ENCODE results near the gene KAT2A. TPM values are rescaled to one million over a fixed set of nuclear protein-coding genes. Genes with fewer than 3 reads are reported as not detected.

Gene KAT2A
- total RNA-seq, 1 experiment from 2014 or later = 12.9 TPM

DNA sequence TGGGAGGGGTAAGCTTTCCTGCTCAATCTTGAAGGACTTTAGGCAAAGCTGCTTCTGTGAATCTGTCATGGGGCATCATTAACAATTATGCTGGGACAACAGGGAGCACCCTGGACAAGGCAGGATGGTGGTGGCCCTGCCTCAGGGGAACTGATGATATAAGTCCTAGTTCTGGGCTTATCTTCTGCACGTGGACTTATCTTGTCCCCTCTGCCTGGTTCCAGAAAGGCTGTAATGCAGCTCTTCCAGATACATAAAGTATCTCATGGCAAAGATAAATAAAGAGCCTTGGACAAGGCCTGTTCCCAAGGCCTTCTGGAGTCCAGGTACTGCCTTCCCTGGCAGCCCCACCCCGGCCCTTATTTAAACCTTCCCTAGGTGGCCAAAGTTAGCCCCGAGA lies 16.9 kb downstream of the KAT2A start:
- DNase-seq (ENCODE audit: low read depth, low spot score) = no peak
- in situ Hi-C loops (cut with HindIII; ENCODE audit: low pct_unique_long_range_greater_than_20kb, low sequenced_read_pairs) = no loop called here

DNA sequence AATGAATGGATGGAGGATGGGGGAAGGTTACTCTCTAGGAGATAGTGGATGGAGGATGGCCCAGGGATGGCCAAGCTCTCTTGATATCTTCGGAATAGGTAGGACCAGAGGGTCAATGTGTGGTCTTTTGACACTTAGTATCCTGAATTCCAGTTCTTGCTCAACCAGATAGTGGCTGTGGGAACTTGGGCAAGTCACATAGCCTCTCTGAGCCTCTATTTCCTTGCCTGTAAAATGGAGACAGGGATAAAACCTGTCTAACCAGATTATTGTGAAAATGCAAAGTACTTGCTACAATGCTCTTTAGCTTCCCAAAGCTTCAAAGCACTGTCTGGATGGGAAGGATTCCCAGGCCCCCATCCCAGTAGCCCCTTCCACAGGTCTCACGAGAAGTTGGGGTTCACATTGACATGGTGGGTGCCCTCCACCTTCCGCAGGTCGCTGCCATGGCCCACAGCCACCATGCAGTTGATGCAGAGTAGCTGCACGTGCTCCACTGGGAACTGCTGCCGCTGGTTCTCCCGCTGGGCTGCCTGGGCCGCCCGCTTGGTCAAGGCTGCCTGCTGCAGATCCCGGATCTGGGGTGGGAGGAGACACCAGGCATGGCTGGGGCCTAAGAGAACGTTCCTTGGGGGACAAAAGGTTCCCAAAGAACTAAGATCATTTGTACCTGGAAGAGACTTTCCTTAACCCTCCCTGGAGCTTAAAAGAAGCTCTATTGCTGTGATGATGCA lies 17.8 kb downstream of the KAT2A start:
- in situ Hi-C loops (cut with HindIII; ENCODE audit: low pct_unique_long_range_greater_than_20kb, low sequenced_read_pairs) = no loop called here
- DNase-seq (ENCODE audit: low read depth, low spot score) = no peak

DNA sequence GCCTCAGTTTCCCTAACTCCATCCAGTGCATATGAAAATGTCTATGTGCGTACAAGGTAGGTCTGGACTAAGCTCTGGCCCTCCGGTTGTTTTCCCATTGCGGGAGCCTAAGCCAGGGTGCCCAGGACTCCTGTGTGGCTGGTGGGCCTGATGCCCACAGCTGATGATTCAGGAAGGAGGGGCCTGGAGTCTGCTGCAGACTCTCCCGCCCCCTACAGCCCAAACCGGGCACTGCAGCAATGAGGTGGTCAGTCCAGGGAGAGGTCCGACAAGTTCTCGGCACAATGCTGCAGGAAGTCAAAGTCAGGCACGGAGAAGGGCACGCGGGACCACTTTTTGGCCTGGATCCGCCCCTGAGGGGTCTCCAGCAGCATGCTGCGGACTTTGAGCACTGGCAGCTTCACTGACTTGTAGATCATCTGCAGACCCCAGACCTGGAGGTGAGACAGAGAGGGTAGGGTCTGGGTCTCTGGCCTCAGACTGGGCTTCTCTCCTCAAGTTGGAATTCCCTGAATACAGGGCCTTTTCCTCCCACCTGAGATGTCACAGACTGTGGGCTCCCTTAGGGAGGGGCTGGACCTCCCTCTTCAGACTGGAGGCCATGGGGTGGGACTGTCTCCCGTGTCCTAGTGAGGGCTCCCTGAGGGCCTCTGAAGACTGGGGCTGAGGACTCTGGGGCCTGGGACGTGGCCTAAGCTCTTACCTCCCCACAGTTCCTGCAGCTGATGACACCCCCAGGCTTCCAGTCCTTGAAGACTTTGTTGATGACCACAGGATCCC lies 19.5 kb downstream of the KAT2A start:
- peak; percentile 85 for DNase-seq (ENCODE audit: low read depth, low spot score)
- in situ Hi-C loops (cut with HindIII; ENCODE audit: low pct_unique_long_range_greater_than_20kb, low sequenced_read_pairs) = no loop called here

DNA sequence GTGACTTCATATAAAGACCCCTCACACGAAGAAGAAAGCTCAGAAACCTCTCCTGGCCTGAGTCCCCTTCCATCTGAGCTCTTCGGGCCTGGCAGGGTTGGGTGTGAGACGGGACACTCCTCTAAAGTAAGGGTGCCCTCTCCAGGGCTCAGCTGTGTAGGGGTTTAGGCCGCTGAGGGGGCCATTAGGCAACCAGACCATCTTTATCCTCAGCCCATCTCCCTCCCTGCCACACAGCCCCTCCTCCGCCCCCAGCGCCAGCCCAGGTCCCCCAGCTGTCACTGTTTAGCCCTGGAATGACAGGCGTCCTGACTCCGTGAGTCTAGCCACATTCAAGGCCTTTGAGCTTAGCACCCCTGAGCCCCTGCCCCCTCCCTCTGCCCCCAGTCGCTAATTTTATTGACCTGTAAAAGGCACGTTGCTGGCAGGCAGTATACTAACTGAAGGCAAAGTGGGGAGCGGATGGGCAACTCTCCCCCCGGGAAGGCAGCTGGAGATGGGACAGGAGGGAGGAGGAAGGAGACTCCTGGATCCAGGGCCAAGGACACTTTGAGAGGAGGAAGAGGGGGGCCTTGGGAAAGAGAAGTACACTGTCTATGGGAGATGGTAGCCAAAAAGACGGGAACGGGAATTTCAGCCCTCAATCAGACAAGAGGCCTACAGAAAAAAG lies 22.3 kb downstream of the KAT2A start:
- DNase-seq (ENCODE audit: low read depth, low spot score) = no peak
- in situ Hi-C loops (cut with HindIII; ENCODE audit: low pct_unique_long_range_greater_than_20kb, low sequenced_read_pairs) = no loop called here

DNA sequence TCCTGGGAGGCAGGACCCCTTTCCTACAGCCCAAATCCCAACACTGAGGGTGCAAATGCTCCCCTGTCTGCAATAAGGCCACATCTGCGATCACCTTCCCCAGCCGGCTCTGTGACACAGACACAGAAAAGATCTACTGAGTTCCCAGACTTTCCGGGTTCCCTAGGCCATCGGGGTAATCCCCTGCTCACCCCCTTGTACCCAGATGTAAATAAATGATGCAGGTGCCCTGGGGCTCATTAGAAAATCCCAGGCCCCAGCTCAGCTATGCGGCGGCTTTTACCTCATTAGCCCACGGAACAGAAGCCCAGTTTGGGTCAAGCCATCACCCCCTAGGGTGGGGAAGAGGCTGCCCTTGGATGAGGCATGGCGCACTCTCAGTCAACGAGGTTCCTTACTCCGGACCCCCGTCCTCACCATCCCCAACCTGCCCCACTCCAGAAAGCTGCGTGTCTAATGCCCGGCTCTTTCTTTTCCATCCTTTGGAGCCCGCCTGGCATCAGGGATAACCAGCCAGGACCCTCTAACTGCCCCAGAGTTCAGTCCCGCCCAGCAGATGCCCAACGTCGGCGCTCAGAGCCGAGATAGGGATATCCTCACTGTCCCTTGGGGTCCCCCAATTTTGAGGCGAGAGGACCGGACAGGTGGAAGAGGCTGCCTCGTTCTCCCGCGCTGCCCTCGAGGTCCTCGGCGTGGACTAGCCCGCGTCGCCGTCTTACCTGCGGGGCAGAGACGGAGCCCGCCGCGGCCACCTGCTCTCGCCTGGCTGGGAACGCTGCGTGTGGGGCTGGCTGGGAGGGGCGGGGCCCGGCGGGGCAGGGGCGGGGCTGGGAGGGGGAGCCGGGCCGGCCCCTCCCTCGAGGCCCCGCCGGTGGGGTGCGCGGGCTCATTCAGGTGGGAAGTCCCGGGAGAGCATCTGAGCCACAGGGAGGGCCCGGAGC lies 23.2 kb downstream of the KAT2A start, which contains the start of gene ZNF385C:
ZNF385C (minus strand) TSS at position 783 of the 941 bp plus-strand sequence. CDS start 35,417 bp downstream, outside the sequence.
- no peak for DNase-seq (ENCODE audit: low read depth, low spot score)
- in situ Hi-C loops (cut with HindIII; ENCODE audit: low pct_unique_long_range_greater_than_20kb, low sequenced_read_pairs) = no loop called here

DNA sequence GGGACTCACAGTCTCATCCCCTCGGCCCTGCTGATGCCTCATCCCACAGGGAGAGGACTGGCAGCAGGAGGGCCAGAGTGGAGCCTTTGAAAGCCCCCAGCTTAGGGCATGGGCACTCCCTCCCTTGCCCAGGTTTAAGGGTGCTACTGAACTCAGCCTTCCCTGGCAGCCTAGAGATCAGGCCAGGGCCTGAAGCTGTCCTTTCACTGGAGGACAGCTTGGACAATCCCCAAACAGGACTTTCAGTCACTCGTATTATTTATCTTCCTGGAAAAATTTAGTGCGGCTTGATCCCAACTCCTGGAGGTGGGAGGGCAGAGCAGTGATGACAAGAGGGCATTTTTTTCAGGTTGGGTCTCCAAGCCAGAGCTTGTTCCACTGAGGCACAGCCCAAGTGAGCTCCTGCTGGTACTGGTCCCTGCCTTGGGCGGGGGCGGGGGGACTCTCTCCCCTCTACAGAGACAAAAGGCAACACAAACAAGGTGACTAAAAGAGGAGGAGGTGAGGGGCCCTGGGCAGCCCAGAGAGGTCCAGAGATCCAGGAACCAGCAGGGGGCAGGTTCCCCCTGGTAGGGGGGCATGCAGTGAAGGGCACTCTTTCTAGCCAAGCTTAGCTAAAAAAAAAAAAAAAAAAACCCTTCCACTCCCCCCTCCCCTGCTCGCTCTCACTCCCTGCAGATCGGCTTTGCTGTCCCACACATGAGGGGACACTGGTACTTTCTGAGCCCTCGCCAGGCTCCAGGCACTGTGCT lies 24.6 kb downstream of the KAT2A start:
- DNase-seq (ENCODE audit: low read depth, low spot score) = no peak
- in situ Hi-C loops (cut with HindIII; ENCODE audit: low pct_unique_long_range_greater_than_20kb, low sequenced_read_pairs) = no loop called here

DNA sequence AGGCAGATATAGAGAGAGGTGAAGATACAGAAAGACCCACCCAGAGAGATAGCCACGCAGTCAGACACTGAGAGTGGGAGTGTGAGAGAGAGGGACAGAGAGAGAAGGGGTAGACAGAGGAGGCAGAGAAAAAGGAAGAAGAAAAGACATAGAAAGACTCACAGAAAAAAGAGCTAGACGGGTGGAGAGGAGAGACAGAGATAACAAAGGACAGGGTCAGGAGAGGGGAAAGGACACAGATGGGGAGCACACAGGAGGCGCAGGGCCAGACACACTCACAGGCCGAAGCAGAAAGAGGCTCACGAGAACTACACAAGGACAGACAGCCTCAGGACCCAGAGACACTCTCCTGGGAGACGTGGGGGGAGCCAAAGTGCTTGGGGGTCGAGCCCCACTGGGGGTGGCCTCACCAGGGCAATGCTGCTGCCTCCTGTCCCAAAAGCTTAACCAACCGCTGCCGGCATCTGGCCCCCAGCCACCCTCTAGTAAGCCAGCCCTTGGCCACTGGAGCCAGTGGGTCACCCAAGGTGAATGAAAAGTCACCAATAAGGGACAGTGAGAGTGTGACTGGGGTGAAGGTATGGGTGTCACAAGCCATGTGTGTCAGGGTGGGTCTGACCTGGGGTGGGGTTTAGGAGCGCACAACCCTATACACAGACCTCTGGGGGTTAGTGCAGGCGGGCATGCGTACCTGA lies 26.6 kb downstream of the KAT2A start:
- in situ Hi-C loops (cut with HindIII; ENCODE audit: low pct_unique_long_range_greater_than_20kb, low sequenced_read_pairs) = no loop called here
- DNase-seq (ENCODE audit: low read depth, low spot score) = no peak

DNA sequence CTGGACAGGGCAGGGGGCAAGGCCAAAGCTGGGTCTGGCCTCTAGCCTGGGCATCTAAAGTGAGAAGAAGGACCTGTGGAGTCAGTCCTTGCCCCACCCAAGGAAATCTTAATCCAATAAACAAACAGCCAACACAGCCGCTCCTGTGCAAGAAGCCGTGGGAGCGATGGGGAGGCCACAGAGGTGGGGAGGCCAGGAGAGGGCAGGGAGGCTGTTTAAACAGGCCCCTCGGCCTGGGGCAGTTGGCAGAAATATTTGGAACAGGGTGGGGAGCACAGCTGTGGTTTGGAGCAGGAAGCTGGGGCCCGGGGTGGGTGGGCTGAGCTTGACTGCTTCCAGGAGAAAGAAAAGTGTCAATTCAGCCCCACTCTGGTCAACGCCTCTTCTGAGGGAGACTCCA lies 28.2 kb downstream of the KAT2A start:
- DNase-seq (ENCODE audit: low read depth, low spot score) = no peak
- in situ Hi-C loops (cut with HindIII; ENCODE audit: low pct_unique_long_range_greater_than_20kb, low sequenced_read_pairs) = no loop called here

DNA sequence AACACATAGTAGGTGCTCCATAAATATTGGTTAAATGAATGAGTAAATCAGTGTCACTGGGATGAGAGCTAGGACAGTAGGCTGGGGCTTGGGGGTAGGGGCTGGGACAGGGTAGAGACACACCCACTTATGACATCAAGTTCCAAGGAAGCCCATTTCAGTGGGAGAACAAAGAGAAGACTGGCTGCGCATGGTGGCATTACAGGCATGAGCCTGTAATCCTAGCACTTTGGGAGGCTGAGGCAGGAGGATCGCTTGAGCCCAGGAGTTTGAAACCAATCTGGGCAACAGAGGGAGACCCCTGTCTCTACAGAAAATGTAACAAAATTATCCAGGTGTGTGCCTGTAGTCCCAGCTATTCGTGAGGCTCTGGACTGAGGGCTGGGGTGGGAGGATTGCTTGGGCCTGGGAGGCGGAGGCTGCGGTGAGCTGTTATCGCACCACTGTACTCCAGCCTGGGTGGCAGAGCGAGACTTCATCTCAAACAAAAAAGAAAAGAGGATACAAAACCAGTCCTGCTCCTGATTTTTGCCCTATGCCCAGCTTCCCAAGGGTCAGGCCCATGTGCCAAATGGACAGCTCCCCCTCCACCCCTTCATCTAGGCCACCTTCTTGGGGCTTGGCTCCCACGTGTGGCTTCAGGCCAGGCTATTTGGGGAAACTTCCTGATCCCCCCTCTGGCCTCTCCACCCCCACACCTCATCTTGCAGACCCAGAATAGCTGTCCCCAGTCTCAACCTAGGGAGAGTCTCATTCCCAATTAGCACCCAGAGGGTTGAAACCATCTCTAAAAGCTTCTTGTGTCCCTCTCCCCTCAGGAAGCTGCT lies 30.0 kb downstream of the KAT2A start:
- in situ Hi-C loops (cut with HindIII; ENCODE audit: low pct_unique_long_range_greater_than_20kb, low sequenced_read_pairs) = no loop called here
- DNase-seq (ENCODE audit: low read depth, low spot score) = no peak

DNA sequence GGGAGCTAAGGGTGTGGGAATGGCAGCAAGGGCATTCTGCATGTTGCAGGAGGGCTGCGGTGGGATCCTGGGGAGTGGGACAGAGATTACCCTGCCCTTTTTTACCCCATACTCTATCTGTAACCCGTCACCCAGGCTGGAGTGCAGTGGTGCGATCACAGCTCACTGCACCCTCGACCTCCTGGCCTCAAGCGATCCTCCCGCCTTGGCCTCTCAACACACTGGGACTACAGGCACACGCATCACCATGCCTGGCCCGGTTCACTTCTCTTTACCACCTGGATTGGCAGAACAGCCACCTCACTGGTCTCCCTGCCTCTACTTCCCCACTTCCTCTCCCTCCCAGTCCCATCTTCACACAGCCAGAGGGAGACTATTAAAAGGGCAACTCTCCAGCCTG lies 32.4 kb downstream of the KAT2A start:
- no peak for DNase-seq (ENCODE audit: low read depth, low spot score)
- in situ Hi-C loops (cut with HindIII; ENCODE audit: low pct_unique_long_range_greater_than_20kb, low sequenced_read_pairs) = no loop called here

DNA sequence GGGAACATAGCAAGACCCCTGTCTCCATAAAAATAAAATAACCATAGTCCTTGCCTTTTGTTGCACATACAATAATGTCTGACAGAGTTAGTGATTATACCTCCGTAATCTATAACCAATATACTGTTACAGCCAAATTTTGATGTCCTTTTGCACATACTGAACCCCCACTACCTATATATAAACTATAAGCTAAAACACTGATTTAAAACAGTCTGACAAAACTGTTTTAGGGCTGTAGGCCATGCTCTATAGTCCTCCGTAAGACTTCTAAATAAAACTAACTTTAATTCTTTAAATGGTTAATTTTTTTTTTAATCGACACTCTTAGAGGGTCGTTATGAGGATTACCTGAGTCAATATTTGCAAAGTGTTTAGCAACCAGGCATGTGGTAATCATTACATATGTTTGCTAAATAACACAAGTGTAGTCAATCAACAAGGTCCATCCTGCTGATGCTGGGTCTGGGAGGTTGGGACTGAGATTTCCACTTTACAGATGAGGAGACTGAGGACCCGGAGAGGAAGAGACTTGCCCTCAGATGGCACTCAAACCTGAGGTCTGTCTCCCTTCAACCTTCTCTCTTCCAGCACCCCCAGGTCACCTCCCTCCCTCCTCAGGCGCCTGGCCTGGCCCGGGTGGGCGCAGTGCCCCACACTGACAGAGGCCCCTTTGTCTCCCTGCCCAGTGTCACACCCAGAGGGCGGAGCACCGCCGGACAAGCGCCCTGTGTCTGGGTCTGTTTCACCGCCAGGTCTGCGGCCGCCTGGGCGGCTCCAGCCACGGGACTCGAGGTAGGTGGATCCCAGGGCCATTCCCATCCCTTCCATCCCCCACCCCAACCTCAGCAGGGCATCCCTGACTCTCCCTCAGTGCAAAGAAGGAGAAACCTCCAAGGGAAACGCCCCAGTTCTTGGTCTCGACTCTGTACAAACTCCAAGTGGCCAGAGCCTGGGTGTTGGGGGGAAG lies 33.1 kb downstream of the KAT2A start:
- DNase-seq (ENCODE audit: low read depth, low spot score) = peak; percentile 82
- in situ Hi-C loops (cut with HindIII; ENCODE audit: low pct_unique_long_range_greater_than_20kb, low sequenced_read_pairs) = no loop called here

DNA sequence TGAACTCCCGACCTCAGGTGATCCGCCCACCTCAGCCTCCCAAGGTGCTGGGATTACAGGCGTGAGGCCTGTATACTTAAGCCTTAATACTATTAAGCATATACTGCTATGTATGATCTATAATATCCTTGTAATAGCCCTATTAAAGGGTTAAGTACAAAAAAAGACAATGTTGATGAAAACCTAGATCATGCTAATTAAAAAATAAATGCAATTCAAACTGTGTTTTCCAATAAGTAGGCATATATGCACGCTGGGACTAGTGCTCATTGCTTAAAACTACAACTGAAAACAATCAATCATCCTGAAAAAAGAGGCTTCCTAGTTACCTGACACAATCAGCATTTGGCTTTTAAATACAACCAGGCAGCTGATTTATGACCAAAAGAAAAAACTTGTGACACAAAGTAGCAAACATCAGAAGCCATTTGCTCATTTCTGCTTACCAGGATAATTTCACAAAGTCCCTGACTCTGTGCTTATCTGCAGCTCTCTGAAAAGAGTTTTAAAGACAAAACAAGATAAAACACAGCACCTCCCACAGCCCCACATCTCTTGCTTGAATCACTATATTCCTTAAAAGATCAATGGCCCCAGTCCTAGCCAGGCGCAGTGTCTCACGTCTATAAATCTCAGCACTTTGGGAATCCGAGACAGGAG lies 34.0 kb downstream of the KAT2A start:
- no peak for DNase-seq (ENCODE audit: low read depth, low spot score)
- in situ Hi-C loops (cut with HindIII; ENCODE audit: low pct_unique_long_range_greater_than_20kb, low sequenced_read_pairs) = no loop called here

DNA sequence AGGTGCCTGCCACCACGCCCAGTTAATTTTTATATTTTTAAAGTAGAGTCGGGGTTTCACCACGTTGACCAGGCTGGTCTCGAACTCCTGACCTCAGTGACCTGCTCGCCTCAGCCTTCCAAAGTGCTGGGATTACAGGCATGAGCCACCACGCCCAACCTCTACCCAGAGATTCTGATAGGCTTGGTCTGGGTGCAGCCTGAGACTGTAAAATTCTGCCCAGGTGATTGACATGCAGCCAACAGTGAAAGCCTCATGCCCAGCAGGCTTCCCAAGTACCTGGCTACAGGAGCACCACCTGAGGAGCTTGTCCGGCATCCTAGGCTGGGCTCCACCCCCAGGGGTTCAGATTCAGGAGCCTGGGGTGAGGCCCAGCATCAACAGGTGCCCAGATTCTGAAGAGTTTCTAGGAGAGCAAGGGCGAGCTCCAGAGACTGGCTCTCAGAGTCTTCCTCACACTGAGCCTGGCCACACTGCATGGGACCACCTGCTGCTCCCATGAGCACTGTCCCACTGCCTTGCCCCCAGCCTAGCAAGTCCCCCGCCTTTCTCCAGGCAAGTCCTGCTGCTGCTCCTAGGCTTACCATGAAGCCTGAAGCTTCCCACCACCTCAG lies 39.5 kb downstream of the KAT2A start:
- in situ Hi-C loops (cut with HindIII; ENCODE audit: low pct_unique_long_range_greater_than_20kb, low sequenced_read_pairs) = no loop called here
- no peak for DNase-seq (ENCODE audit: low read depth, low spot score)

DNA sequence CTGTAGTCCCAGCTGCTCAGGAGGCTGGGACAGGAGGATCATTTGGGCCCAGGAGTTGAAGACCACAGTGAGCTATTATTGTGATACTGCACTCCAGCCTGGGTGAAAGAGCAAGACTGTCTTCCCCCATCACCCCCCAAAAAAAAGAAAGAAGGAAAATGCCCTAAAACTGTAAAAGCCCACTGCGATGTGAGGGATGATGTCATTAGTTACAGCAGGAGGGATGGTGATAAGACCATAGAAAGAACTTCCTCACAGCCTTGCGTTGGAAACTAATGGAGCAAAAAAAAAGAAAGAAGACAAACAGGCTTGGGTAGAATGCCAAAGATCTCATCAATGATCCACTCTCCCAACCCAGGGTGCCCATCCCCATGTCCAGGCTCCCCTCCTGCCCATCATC lies 41.6 kb downstream of the KAT2A start:
- in situ Hi-C loops (cut with HindIII; ENCODE audit: low pct_unique_long_range_greater_than_20kb, low sequenced_read_pairs) = no loop called here
- no peak for DNase-seq (ENCODE audit: low read depth, low spot score)

Data from SK-MEL-5 (cell line).